Smooth muscle cell (in vitro differentiated cells): ENCODE data around the gene FTCD. TPM values are rescaled to one million over a fixed set of nuclear protein-coding genes. Genes with fewer than 3 reads are reported as not detected.

Experiments used
- DNase-seq: peaks from one replicate; lab custom pipeline; 2025; ENCODE audit not compliant: unreplicated experiment; lab: John Stamatoyannopoulos, UW
- H2AFZ ChIP-seq: fragments of 200-600 bp; sonication (generic); 2 replicates; pipeline ENCODE4 v1.6.0; 2016; ENCODE audit warnings: antibody characterized with exemption, low read depth, mild to moderate bottlenecking
- H3F3A ChIP-seq: fragments of 200-600 bp; sonication (generic); 2 replicates; pipeline ENCODE4 v1.6.0; 2017; ENCODE audit warnings: antibody characterized with exemption, low read depth
- H3K27ac ChIP-seq: fragments of 200-600 bp; sonication (generic); 2 replicates; pipeline ENCODE4 v1.5.1; 2016; ENCODE audit warnings: low read depth, mild to moderate bottlenecking
- H3K27me3 ChIP-seq: fragments of 200-600 bp; sonication (generic); 2 replicates; pipeline ENCODE4 v1.6.1; 2016; ENCODE audit warnings: low read depth, mild to moderate bottlenecking
- H3K36me3 ChIP-seq: fragments of 200-600 bp; sonication (generic); 2 replicates; pipeline ENCODE4 v1.5.1; 2016; ENCODE audit warnings: low read depth
- H3K4me1 ChIP-seq: fragments of 200-600 bp; sonication (generic); 2 replicates; pipeline ENCODE4 v1.5.1; 2016; ENCODE audit warnings: low read depth
- H3K4me2 ChIP-seq: fragments of 200-600 bp; sonication (generic); 2 replicates; pipeline ENCODE4 v1.6.0; 2016; ENCODE audit warnings: mild to moderate bottlenecking
- H3K4me3 ChIP-seq: fragments of 200-600 bp; sonication (generic); 2 replicates; pipeline ENCODE4 v1.5.1; 2016; ENCODE audit warnings: mild to moderate bottlenecking
- H3K79me2 ChIP-seq: fragments of 200-600 bp; sonication (generic); 2 replicates; pipeline ENCODE4 v1.6.0; 2016; ENCODE audit warnings: low read depth, mild to moderate bottlenecking
- H3K9ac ChIP-seq: fragments of 200-600 bp; sonication (generic); 2 replicates; pipeline ENCODE4 v1.6.0; 2016; ENCODE audit warnings: low read depth
- H3K9me3 ChIP-seq: fragments of 200-600 bp; sonication (generic); replicated peaks from 2 replicates; pipeline ENCODE4 v1.5.1; 2016; ENCODE audit warnings: low read depth
- H4K20me1 ChIP-seq: fragments of 200-600 bp; sonication (generic); 2 replicates; pipeline ENCODE4 v1.6.0; 2016; ENCODE audit warnings: low read depth
- WGBS: methylation state at CpG from one replicate; pipeline ENCODE4 v1.1.7; 2016; ENCODE audit warnings: low lambda C conversion rate; 5-methylcytosine and 5-hydroxymethylcytosine counted together
- polyA plus RNA-seq: library from polyadenylated mRNA; unstranded; fragments of >200 nt; fragmentation: Nextera tagmentation; extraction: Ambion mirVana; gene quantifications from 2 replicates; pipeline ENCODE4 v1.2.1, GENCODE V29; 2016
- total RNA-seq: library from RNA; depleted of rRNA; stranded (reverse); fragments of >200 nt; gene quantifications from 2 replicates; pipeline ENCODE4 v1.2.3, GENCODE V29; 2014
- TF ChIP-seq, protein P1 (sequence below): fragments of 200-600 bp; sonication (generic); IDR thresholded peaks from 2 replicates; pipeline ENCODE4 v1.5.1; 2017; ENCODE audit warnings: borderline replicate concordance, mild to moderate bottlenecking, antibody characterized with exemption; ENCODE audit not compliant: insufficient read depth, poor library complexity, severe bottlenecking

FTCD gene
- total and polyA plus RNA-seq, 2 experiments from 2014 or later, result 1.3 to 15.2 TPM

- no peak for DNase-seq
- peaks cover 6% of the 10 kb centered on the region for H3K36me3 ChIP-seq
- no peaks in the 10 kb centered on the region for H4K20me1 ChIP-seq
- H3K79me2 ChIP-seq, result no peaks in the 10 kb centered on the region
- no peak overlapping the region for H3K4me2 ChIP-seq
- peaks cover 16% of the 10 kb centered on the region for H3K9me3 ChIP-seq
- TF ChIP-seq, protein P1, sequence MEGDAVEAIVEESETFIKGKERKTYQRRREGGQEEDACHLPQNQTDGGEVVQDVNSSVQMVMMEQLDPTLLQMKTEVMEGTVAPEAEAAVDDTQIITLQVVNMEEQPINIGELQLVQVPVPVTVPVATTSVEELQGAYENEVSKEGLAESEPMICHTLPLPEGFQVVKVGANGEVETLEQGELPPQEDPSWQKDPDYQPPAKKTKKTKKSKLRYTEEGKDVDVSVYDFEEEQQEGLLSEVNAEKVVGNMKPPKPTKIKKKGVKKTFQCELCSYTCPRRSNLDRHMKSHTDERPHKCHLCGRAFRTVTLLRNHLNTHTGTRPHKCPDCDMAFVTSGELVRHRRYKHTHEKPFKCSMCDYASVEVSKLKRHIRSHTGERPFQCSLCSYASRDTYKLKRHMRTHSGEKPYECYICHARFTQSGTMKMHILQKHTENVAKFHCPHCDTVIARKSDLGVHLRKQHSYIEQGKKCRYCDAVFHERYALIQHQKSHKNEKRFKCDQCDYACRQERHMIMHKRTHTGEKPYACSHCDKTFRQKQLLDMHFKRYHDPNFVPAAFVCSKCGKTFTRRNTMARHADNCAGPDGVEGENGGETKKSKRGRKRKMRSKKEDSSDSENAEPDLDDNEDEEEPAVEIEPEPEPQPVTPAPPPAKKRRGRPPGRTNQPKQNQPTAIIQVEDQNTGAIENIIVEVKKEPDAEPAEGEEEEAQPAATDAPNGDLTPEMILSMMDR, result no peak
- H3K27me3 ChIP-seq, result no peaks in the 10 kb centered on the region
- H3K4me3 ChIP-seq, result no peak overlapping the region
- no peak overlapping the region for H3K27ac ChIP-seq
- H2AFZ ChIP-seq, result no peak overlapping the region
- 78% methylated on average over 1 of the region's 1 CpG for WGBS
- H3F3A ChIP-seq, result peaks cover 8% of the 10 kb centered on the region
- H3K4me1 ChIP-seq, result peaks cover under 1% of the 10 kb centered on the region
- no peak overlapping the region for H3K9ac ChIP-seq
Observed at GRCh38 chr21:46087641-46088040, 67.7 kb downstream of the FTCD start.

Other genes starting within 250 kb of the FTCD start
- 1,267 and 1,292 TPM in 2 replicates for gene COL6A1, start 173.8 kb downstream of the FTCD start, total RNA-seq
- 2,075 and 2,827 TPM in 2 replicates for gene COL6A1, start 173.8 kb downstream of the FTCD start, polyA plus RNA-seq
- gene COL6A2, start 57.5 kb downstream of the FTCD start, total RNA-seq, result 1,570 and 1,698 TPM in 2 replicates
- 2,969 and 4,089 TPM in 2 replicates for gene COL6A2, start 57.5 kb downstream of the FTCD start, polyA plus RNA-seq
- 6.4 and 10.5 TPM in 2 replicates for gene SPATC1L, start 28.9 kb upstream of the FTCD start, total RNA-seq
- 36.5 and 40.2 TPM in 2 replicates for gene SPATC1L, start 28.9 kb upstream of the FTCD start, polyA plus RNA-seq
- gene LSS, start 73.2 kb upstream of the FTCD start, total RNA-seq, result 33.2 and 37.7 TPM in 2 replicates
- gene LSS, start 73.2 kb upstream of the FTCD start, polyA plus RNA-seq, result 21.8 and 32.5 TPM in 2 replicates
- 51.5 and 61.6 TPM in 2 replicates for gene MCM3AP, start 130.0 kb upstream of the FTCD start, total RNA-seq
- 38.4 and 39.2 TPM in 2 replicates for gene MCM3AP, start 130.0 kb upstream of the FTCD start, polyA plus RNA-seq
- gene YBEY, start 130.8 kb upstream of the FTCD start, total RNA-seq, result 20.3 and 31.1 TPM in 2 replicates
- 22.0 and 24.1 TPM in 2 replicates for gene YBEY, start 130.8 kb upstream of the FTCD start, polyA plus RNA-seq
- 2.1 and 4.5 TPM in 2 replicates for gene C21orf58, start 168.3 kb upstream of the FTCD start, total RNA-seq
- gene C21orf58, start 168.3 kb upstream of the FTCD start, polyA plus RNA-seq, result 3.9 and 4.9 TPM in 2 replicates
- 9.3 and 13.1 TPM in 2 replicates for gene PCNT, start 168.6 kb upstream of the FTCD start, total RNA-seq
- gene PCNT, start 168.6 kb upstream of the FTCD start, polyA plus RNA-seq, result 10.8 and 19.1 TPM in 2 replicates